DND-41 (cell line): Measurements from ENCODE around the gene IDH3A.

Experiments
- EZH2 ChIP-seq: IDR thresholded peaks from 3 replicates; pipeline ENCODE4 v1.6.1; 2012; ENCODE audit warnings: borderline replicate concordance, low read depth, mild to moderate bottlenecking, moderate library complexity, low read length, inconsistent platforms; ENCODE audit not compliant: severe bottlenecking
- TF ChIP-seq, protein P1 (sequence below): IDR thresholded peaks from 2 replicates; pipeline ENCODE4 v1.5.1; 2012; ENCODE audit warnings: borderline replicate concordance, low read length, moderate library complexity, mild to moderate bottlenecking; ENCODE audit not compliant: poor library complexity, severe bottlenecking; ENCODE audit errors: extremely low read depth

DNA sequence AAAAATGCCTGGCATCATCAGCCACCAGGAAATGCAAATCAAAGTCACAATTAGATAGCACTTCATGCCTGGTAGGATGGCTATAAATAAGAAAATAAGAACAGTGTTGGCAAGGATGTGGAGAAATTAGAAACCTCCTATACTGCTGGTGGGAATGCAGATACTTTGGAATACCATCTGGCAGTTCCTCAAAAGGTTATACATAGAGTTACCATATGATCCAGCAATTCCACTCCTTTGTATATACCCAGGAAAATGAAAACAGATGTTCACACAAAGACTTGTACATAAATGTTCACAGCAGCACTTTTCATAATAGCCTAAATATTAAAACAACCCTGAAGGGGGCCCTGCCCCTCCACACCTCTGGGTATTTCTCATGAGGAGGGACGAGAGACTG is 71.6 kb downstream of the IDH3A start:
- TF ChIP-seq, protein P1, sequence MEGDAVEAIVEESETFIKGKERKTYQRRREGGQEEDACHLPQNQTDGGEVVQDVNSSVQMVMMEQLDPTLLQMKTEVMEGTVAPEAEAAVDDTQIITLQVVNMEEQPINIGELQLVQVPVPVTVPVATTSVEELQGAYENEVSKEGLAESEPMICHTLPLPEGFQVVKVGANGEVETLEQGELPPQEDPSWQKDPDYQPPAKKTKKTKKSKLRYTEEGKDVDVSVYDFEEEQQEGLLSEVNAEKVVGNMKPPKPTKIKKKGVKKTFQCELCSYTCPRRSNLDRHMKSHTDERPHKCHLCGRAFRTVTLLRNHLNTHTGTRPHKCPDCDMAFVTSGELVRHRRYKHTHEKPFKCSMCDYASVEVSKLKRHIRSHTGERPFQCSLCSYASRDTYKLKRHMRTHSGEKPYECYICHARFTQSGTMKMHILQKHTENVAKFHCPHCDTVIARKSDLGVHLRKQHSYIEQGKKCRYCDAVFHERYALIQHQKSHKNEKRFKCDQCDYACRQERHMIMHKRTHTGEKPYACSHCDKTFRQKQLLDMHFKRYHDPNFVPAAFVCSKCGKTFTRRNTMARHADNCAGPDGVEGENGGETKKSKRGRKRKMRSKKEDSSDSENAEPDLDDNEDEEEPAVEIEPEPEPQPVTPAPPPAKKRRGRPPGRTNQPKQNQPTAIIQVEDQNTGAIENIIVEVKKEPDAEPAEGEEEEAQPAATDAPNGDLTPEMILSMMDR, result no peak
- no peak for TF ChIP-seq EZH2
